22Rv1 (cell line): ENCODE measurements around the gene CCDC57.
A peak's percentile ranks its signal among the peaks of the same experiment; 100 is the strongest.

Experiments
- H3K27ac ChIP-seq: fragments of 450-650 bp; 2 replicates; pipeline ENCODE4 v1.5.1; 2017
- CTCF ChIP-seq: fragments of 450-650 bp; IDR thresholded peaks from 2 replicates; pipeline ENCODE4 v1.5.1; 2017; ENCODE audit warnings: mild to moderate bottlenecking
- ZFX ChIP-seq: fragments of 450-650 bp; IDR thresholded peaks from 2 replicates; pipeline ENCODE4 v1.6.1; 2017; ENCODE audit warnings: antibody characterized with exemption, borderline replicate concordance

Gene CCDC57

GRCh38 chr17:82152114-82152513, 60.5 kb downstream of the CCDC57 start:
- TF ChIP-seq CTCF (no peak), ZFX (no peak)
- peak overlapping the region; percentile 68 for H3K27ac ChIP-seq

DNA sequence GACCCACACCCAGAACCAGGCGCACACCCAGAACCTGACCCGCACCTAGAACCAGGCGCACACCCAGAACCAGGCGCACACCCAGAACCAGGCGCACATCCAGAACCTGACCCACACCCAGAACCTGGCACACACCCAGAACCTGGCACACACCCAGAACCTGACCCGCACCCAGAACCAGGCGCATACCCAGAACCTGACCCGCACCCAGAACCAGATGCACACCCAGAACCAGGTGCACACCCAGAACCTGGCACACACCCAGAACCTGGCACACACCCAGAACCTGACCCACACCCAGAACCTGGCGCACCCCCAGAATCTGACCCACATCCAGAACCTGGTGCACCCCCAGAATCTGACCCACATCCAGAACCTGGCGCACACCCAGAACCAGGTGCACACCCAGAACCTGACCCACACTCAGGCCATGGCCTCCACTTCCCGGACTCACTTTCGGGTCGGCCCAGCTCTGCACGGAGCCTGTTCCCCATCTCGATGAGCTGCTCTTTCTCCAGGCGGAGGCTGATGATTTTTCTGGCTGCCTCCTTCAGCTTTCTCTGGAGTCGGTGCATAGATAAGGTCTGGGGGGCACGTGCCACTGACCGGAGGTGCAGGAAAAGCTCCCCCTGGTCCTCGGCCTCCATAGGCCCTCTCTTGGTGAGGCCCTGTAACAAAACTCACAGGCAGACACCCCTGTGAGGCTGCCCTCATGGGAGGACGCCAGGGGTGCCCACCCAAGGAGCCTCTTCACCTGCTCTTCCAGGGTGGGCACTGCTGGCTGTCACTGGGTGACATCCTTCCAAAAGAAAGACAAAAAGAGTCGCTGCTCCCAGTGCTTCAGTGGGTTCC, 61.3 kb downstream of the CCDC57 start:
- no peak for TF ChIP-seq CTCF
- no peak for TF ChIP-seq ZFX
- H3K27ac ChIP-seq: peak overlapping the region; percentile 68

- TF ChIP-seq ZFX (no peak), CTCF (no peak)
- H3K27ac ChIP-seq: no peak overlapping the region
These were observed 63.1 kb downstream of the CCDC57 start for GRCh38 chr17:82149401-82150099.

GRCh38 chr17:82148997-82149396, 63.6 kb downstream of the CCDC57 start:
- no peak overlapping the region for H3K27ac ChIP-seq
- TF ChIP-seq CTCF: no peak
- TF ChIP-seq ZFX: no peak

DNA sequence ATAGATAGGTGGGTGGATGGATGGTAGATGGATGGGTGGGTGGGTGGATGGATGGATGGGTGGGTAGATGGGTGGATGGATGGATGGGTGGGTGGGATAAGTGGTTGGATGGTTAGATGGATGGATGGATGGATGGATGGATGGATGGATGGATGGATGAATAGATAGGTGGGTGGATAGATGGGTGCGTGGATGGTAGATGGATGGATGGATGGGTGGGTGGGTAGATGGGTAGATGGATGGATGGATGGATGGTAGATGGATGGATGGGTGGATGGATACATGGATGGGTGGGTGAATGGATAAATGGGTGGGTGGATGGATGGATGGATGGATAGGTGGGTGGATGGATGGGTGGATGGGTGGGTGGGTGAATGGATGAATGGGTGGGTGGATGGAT, 64.6 kb downstream of the CCDC57 start:
- no peak overlapping the region for H3K27ac ChIP-seq
- TF ChIP-seq CTCF (no peak), ZFX (no peak)

DNA sequence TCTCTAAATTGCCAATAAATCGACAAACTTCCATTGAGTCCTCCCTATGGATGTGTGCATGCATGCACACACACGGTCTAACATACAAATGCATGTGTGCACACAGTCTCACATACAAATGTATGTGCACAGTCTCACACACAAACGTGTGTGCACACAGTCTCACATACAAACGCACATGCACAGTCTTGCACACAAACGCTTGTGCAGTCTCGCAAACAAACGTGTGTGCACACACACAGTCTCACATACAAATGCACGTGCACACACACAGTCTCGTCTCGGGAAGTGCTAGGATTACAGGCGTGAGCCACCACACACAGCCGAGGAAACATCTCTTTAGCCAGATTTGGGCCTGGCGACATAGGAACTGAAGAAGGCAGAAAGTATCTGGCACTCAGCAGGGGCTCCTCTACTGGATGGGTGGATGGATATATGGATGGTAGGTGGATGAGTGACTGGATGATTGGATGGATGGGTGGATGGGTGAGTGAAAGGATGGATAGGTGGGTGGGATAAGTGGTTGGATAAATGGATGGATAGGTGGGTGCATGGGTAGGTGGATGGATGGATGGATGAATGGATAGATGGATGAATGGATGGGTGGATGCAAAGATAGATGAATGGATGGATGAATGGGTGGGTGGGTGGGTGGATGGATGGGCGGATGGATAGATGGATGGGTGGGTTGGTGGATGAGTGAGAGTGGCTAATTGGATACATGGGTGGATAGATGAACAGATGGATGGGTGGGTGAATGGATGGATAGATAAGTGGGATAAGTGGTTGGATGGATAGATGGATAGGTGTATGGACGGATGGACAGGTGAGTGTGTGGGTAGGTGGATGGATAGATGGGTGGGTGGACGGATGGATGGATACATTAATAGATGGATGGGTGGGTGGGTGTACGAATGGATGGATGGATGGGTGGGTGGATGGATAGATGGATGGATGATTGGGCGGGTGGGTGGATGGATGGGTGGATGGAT, 65.7 kb downstream of the CCDC57 start:
- TF ChIP-seq CTCF (no peak), ZFX (no peak)
- no peak overlapping the region for H3K27ac ChIP-seq
